Measurements from ENCODE around the gene TMEM138.

GRCh38 chr11:61334434-61335354 lies 27.5 kb upstream of the TMEM138 start:
- TF ChIP-seq CTCF (IDR thresholded peaks at IDR 0.05): no peak
- no peak for TF ChIP-seq POLR2A (IDR thresholded peaks at IDR 0.05)

Data from body of pancreas (tissue), 4 donors.